Measurements from ENCODE around the gene RSBN1L.

- no peak for TF ChIP-seq POLR2AphosphoS5 (IDR thresholded peaks at IDR 0.05; ENCODE audit: low read depth, low read length)
- no peak for TF ChIP-seq CTCF (IDR thresholded peaks at IDR 0.05)
These were observed 21.4 kb upstream of the RSBN1L start for GRCh38 chr7:77674878-77675277.

Data from Panc1 (cell line).